ENCODE results near the gene TMEM259.

The TMEM259 gene

GRCh38 chr19:1019980-1020867 is 699 bp downstream of the TMEM259 start:
- in situ Hi-C loops (cut with MboI; ENCODE audit: low pct_unique_long_range_greater_than_20kb, low sequenced_read_pairs, unreplicated experiment): no loop called here
- no peak for DNase-seq (ENCODE audit: low spot score)

DNA sequence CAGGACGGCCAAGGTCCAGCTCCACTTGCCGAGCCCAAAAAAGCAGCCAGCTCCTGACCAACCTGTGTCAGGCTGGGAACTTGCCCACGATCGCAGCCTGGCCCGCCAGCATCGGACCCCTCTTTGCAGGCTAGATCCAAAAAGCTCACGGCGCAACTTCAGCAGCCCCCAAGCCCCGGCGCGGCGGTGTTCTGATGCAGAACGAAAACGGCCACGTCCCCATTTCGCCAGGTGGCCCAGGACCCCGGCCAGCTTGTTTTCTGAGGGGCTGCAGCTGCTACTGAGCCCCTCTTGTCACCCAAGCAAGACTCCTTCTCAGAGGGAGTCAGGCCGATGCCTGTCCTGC is 1.3 kb downstream of the TMEM259 start:
- in situ Hi-C loops (cut with MboI; ENCODE audit: low pct_unique_long_range_greater_than_20kb, low sequenced_read_pairs, unreplicated experiment): no loop called here

More at GRCh38 chr19:1019980-1020867, 699 bp downstream of the TMEM259 start:
- TF ChIP-seq, protein P1, sequence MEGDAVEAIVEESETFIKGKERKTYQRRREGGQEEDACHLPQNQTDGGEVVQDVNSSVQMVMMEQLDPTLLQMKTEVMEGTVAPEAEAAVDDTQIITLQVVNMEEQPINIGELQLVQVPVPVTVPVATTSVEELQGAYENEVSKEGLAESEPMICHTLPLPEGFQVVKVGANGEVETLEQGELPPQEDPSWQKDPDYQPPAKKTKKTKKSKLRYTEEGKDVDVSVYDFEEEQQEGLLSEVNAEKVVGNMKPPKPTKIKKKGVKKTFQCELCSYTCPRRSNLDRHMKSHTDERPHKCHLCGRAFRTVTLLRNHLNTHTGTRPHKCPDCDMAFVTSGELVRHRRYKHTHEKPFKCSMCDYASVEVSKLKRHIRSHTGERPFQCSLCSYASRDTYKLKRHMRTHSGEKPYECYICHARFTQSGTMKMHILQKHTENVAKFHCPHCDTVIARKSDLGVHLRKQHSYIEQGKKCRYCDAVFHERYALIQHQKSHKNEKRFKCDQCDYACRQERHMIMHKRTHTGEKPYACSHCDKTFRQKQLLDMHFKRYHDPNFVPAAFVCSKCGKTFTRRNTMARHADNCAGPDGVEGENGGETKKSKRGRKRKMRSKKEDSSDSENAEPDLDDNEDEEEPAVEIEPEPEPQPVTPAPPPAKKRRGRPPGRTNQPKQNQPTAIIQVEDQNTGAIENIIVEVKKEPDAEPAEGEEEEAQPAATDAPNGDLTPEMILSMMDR (IDR thresholded peaks at IDR 0.05; ENCODE audit: extremely low read depth, insufficient read depth, missing control alignments): no peak

DNA sequence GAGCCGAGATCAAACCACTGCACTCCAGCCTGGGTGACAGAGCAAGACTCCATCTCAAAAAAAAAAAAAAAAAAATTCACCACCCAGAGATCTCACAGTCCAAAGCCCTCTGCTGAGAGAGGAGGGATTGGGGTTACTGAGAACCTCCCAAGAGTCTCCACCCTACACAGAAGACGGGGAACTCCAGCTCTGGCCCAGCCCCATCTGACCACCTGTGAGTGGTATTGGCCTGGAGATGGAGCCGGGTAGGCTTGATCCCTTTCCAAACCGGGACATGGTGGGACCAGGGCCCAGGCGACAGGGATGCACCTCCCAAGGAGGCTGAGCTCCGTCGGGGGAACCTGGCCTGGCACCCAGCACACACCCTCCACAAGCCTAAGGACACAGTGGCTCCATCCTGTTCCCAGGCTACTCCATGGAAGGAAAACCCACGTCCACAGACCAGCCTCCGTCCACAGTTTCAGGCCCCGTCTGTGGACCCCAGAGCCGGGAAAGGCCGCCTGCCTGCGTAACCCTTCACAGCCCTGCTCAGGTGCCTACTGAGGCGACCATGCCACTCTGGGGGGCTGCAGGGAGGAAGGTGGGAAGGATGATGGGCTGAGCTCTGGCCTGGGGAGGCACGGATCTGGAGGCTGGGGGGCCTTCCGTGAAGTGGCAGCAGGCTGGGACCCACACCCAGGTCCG is 1.8 kb downstream of the TMEM259 start:
- TF ChIP-seq, protein P1 (IDR thresholded peaks at IDR 0.05; ENCODE audit: extremely low read depth, insufficient read depth, missing control alignments): no peak
- DNase-seq (ENCODE audit: low spot score): no peak
- in situ Hi-C loops (cut with MboI; ENCODE audit: low pct_unique_long_range_greater_than_20kb, low sequenced_read_pairs, unreplicated experiment): no loop called here

More for the DNA sequence above, 1.3 kb downstream of the TMEM259 start:
- TF ChIP-seq, protein P1 (IDR thresholded peaks at IDR 0.05; ENCODE audit: extremely low read depth, insufficient read depth, missing control alignments): no peak
- no peak for DNase-seq (ENCODE audit: low spot score)

GRCh38 chr19:1018393-1018792 is 2.5 kb downstream of the TMEM259 start:
- in situ Hi-C loops (cut with MboI; ENCODE audit: low pct_unique_long_range_greater_than_20kb, low sequenced_read_pairs, unreplicated experiment): no loop called here
- DNase-seq (ENCODE audit: low spot score): no peak
- TF ChIP-seq, protein P1 (IDR thresholded peaks at IDR 0.05; ENCODE audit: extremely low read depth, insufficient read depth, missing control alignments): no peak

GRCh38 chr19:1017906-1018305 is 3.0 kb downstream of the TMEM259 start:
- no peak for DNase-seq (ENCODE audit: low spot score)
- TF ChIP-seq, protein P1 (IDR thresholded peaks at IDR 0.05; ENCODE audit: extremely low read depth, insufficient read depth, missing control alignments): no peak
- in situ Hi-C loops (cut with MboI; ENCODE audit: low pct_unique_long_range_greater_than_20kb, low sequenced_read_pairs, unreplicated experiment): no loop called here

- DNase-seq (ENCODE audit: low spot score): no peak
- TF ChIP-seq, protein P1 (IDR thresholded peaks at IDR 0.05; ENCODE audit: extremely low read depth, insufficient read depth, missing control alignments): no peak
- in situ Hi-C loops (cut with MboI; ENCODE audit: low pct_unique_long_range_greater_than_20kb, low sequenced_read_pairs, unreplicated experiment): no loop called here
These were observed 3.6 kb downstream of the TMEM259 start for GRCh38 chr19:1017115-1017905.
